Retinal pigment epithelial cell (primary cell): Measurements from ENCODE around the gene SLC1A4.
A peak's percentile ranks its signal among the peaks of the same experiment; 100 is the strongest.
"Not testable (repeated sequence)": the region's sequence is repeated elsewhere in the genome, so short reads cannot be mapped to it uniquely, and the experiment has no call there.

Experiments used
- DNase-seq: peaks from one replicate; pipeline ENCODE4 v3.0.0-alpha.2; 2010; ENCODE audit warnings: low read depth
- H3K4me3 ChIP-seq: 2 replicates; pipeline ENCODE4 v1.5.1; 2011; ENCODE audit warnings: mild to moderate bottlenecking, low read length, control low read depth, moderate library complexity
- CTCF ChIP-seq: conservative IDR thresholded peaks from 2 replicates; pipeline ENCODE4 v1.5.1; 2011; ENCODE audit warnings: low read depth, low read length, control low read depth, inconsistent platforms

Gene SLC1A4

GRCh38 chr2:64952511-64953482, 36.4 kb upstream of the SLC1A4 start:
- peak; percentile 56 for DNase-seq
- H3K4me3 ChIP-seq, result no peak overlapping the region
- TF ChIP-seq CTCF, result no peak

GRCh38 chr2:64955467-64955866, 33.7 kb upstream of the SLC1A4 start:
- DNase-seq, result no peak
- no peak overlapping the region for H3K4me3 ChIP-seq
- no peak for TF ChIP-seq CTCF

GRCh38 chr2:64957109-64957903, 31.9 kb upstream of the SLC1A4 start:
- H3K4me3 ChIP-seq, result no peak overlapping the region
- DNase-seq, result no peak
- TF ChIP-seq CTCF, result no peak

- no peak for DNase-seq
- TF ChIP-seq CTCF, result no peak
Measured at GRCh38 chr2:64958556-64958955, 30.6 kb upstream of the SLC1A4 start.

GRCh38 chr2:64960819-64961218, 28.4 kb upstream of the SLC1A4 start:
- TF ChIP-seq CTCF, result no peak
- DNase-seq, result no peak
- H3K4me3 ChIP-seq, result no peak overlapping the region

More at GRCh38 chr2:64958556-64958955, 30.6 kb upstream of the SLC1A4 start:
- no peak overlapping the region for H3K4me3 ChIP-seq

GRCh38 chr2:64963138-64963537, 26.1 kb upstream of the SLC1A4 start:
- not testable (repeated sequence) for H3K4me3 ChIP-seq, DNase-seq

- no peak for TF ChIP-seq CTCF
- H3K4me3 ChIP-seq, result no peak overlapping the region
- DNase-seq, result no peak
Measured at GRCh38 chr2:64963719-64964118, 25.5 kb upstream of the SLC1A4 start.
